ENCODE measurements around the gene RPA1.

RPA1 gene

GRCh38 chr17:1897105-1897656 lies 67.4 kb downstream of the RPA1 start:
- no peak overlapping the region for H3K27ac ChIP-seq
- no peak for TF ChIP-seq ZFX (IDR thresholded peaks at IDR 0.05)
- TF ChIP-seq, protein P1, sequence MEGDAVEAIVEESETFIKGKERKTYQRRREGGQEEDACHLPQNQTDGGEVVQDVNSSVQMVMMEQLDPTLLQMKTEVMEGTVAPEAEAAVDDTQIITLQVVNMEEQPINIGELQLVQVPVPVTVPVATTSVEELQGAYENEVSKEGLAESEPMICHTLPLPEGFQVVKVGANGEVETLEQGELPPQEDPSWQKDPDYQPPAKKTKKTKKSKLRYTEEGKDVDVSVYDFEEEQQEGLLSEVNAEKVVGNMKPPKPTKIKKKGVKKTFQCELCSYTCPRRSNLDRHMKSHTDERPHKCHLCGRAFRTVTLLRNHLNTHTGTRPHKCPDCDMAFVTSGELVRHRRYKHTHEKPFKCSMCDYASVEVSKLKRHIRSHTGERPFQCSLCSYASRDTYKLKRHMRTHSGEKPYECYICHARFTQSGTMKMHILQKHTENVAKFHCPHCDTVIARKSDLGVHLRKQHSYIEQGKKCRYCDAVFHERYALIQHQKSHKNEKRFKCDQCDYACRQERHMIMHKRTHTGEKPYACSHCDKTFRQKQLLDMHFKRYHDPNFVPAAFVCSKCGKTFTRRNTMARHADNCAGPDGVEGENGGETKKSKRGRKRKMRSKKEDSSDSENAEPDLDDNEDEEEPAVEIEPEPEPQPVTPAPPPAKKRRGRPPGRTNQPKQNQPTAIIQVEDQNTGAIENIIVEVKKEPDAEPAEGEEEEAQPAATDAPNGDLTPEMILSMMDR (conservative IDR thresholded peaks at IDR 0.05) = no peak

GRCh38 chr17:1898332-1898731 lies 68.5 kb downstream of the RPA1 start:
- no peak for TF ChIP-seq ZFX (IDR thresholded peaks at IDR 0.05)
- TF ChIP-seq, protein P1 (conservative IDR thresholded peaks at IDR 0.05) = no peak
- no peak overlapping the region for H3K27ac ChIP-seq

DNA sequence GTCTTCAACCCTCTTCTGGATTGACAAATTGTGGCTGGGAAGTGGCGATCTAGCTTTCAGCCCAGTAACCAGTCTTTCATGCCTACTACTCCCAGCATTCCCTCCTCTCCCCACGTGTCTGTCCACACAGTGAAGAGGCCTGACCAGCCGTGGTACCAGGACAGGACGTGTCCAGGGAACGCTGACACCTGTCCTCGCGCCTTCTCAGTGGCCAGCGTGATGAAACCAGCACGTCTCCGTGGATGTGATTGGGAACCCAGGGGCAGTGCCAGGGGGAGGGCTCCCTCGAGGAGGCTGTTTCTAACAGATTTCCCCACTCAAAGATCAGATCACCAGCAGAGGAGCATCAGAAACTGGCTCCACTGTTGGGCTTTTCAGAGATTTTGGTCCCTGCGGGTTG lies 69.1 kb downstream of the RPA1 start:
- no peak overlapping the region for H3K27ac ChIP-seq

DNA sequence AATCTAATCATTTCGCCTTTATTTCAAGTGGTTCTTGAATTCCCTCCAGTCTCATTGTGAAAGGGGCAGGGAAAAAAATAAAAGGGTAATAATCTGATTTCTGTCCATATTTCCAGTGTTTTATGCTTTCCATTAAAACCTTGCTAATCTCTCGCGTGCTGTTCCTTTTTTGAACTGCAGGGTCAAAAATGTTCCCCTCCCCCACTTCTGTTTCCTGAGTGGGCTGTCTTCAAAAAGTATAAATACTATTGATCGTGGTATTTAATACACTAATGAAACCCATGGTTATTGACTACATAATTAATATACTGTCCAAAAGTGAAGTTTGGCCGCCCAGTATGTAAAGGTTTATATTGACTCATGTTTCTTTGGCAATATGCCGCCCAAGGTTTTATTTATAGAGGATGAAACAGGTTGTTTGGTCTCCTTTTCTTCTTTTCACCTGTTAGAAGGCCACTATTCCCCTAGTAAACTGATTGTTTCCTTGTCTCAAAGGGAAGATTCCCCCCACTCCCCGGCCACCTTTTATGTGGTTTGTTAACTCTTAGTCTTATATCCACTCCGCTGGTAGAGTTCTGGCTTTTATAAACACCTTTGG lies 69.7 kb downstream of the RPA1 start:
- TF ChIP-seq, protein P1 (conservative IDR thresholded peaks at IDR 0.05) = no peak; the same call in 1 of the 2 replicates
- no peak for TF ChIP-seq ZFX (IDR thresholded peaks at IDR 0.05)
- no peak overlapping the region for H3K27ac ChIP-seq

More for the DNA sequence above, 69.1 kb downstream of the RPA1 start:
- no peak for TF ChIP-seq ZFX (IDR thresholded peaks at IDR 0.05)
- TF ChIP-seq, protein P1 (conservative IDR thresholded peaks at IDR 0.05) = no peak

DNA sequence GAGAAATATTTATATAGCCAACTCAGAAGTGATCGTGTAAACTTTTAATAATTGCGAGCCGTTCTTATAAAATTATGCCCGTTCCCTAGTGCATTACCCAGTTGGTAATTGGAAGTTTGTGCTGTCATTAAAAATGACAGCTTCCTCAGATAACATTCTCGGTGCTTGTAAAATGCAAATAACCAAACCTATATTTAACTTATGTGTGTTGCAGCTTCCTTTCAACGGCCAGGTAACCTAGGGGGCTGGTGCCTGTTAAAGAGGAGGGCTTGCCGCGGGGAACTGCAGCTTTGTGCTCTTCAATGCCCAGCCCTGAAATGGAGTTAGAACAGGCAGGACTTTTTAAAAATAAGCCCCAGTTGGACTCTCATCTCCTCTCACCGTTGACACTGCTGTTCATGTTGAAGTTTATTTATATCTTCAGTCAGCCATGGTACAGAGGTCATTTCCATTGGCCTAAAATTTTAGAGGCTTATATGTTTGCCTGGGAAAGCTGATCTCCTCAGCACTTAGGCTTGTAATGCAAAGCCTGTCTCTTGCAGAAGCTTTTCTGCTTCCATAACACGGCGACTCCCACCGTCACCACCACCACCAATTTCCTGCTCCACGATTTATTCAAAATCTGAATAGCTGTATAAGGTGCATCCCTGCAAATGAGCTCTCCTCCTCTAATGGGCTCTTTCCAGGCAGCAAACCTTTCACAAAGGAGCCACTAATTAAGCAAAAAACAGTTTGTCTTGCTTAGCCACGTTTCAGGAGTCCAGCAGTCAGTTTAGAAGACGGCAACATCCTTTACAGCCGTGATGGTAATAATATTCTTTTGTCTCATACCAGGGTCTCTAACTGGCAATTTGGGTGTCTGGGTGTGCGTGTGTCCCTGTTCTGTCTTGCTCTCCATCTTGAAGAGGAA lies 74.7 kb downstream of the RPA1 start:
- TF ChIP-seq, protein P1 (conservative IDR thresholded peaks at IDR 0.05) = no peak
- TF ChIP-seq ZFX (IDR thresholded peaks at IDR 0.05) = no peak

DNA sequence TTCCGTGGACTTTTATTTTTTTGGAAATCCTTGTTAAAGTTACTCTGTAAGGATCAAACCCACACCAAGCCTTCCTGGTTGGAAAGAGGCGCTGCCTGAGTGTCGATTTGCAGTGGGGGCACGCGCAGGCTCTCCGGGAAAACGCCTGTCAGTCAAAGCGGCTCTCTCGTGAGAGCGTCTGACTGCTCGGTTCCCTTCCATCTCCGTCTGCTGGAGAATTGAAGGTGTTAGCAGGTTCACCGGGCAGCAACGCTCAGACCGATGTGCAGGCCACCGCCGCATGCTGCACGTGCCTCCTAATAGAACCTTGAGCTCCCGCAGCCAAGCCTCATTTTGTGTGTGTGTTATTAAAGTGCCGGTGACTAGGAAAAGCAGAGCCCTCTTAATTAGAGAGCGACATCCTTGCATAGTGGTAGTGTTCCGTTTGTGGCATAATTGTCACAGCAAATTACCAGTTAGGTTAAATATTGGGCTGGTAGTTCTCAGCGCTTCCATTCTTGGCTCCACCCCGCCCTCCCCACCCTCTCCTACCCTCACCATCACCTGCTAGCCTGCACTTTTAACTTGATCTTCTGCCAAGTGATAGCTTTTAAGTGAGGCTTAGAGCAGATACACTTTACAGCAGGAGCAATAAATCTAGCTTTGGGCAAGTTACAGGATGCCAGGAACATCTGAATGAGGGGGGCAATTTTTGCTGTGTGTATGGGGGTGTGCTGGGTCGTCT lies 75.5 kb downstream of the RPA1 start:
- TF ChIP-seq, protein P1 (conservative IDR thresholded peaks at IDR 0.05) = no peak
- no peak for TF ChIP-seq ZFX (IDR thresholded peaks at IDR 0.05)
- no peak overlapping the region for H3K27ac ChIP-seq

More for the DNA sequence above, 74.7 kb downstream of the RPA1 start:
- H3K27ac ChIP-seq = no peak overlapping the region

Measured in C4-2B (cell line).